HCT116 (cell line): ENCODE data around the gene ZGPAT.

Experiments used
- EZH2 ChIP-seq: fragments of 200-600 bp; sonication (generic); IDR thresholded peaks from 2 replicates; pipeline ENCODE4 v1.6.1; 2017; ENCODE audit warnings: antibody characterized with exemption, mixed run types
- POLR2A ChIP-seq: IDR thresholded peaks from 2 replicates; pipeline ENCODE4 v1.7.0; 2011; ENCODE audit warnings: borderline replicate concordance; ENCODE audit not compliant: insufficient read depth, insufficient read length; ENCODE audit errors: extremely low read depth
- POLR2AphosphoS5 ChIP-seq: IDR thresholded peaks from 2 replicates; pipeline ENCODE4 v1.6.1; 2011; ENCODE audit warnings: mild to moderate bottlenecking, low read depth, low read length, moderate library complexity
- SIN3A ChIP-seq: IDR thresholded peaks from 2 replicates; pipeline ENCODE4 v1.6.1; 2012; ENCODE audit warnings: low read depth
- YY1 ChIP-seq: IDR thresholded peaks from 2 replicates; pipeline ENCODE4 v1.6.1; 2011; ENCODE audit warnings: low read length, low read depth, moderate library complexity, mild to moderate bottlenecking; ENCODE audit not compliant: insufficient replicate concordance; ENCODE audit errors: extremely low read depth
- TF ChIP-seq, protein P1 (sequence below), 3 experiments: fragments of 200-600 bp in 1 of 3; sonication (generic) in 1 of 3; IDR thresholded peaks in 2 of 3; conservative IDR thresholded peaks in 1 of 3; 2 replicates each; pipeline ENCODE4 v1.5.1; 2012 to 2017; ENCODE audit warnings: low read depth in 2 of 3, low read length in 2 of 3, antibody characterized with exemption in 1 of 3, borderline replicate concordance in 1 of 3, control low read depth in 1 of 3, mild to moderate bottlenecking in 1 of 3, mixed read lengths in 1 of 3, mixed run types in 1 of 3, moderate library complexity in 1 of 3; ENCODE audit not compliant: insufficient read depth in 1 of 3
- TF ChIP-seq, protein P2 (sequence below): IDR thresholded peaks from 2 replicates; pipeline ENCODE4 v1.6.1; 2012

- TF ChIP-seq, protein P1, sequence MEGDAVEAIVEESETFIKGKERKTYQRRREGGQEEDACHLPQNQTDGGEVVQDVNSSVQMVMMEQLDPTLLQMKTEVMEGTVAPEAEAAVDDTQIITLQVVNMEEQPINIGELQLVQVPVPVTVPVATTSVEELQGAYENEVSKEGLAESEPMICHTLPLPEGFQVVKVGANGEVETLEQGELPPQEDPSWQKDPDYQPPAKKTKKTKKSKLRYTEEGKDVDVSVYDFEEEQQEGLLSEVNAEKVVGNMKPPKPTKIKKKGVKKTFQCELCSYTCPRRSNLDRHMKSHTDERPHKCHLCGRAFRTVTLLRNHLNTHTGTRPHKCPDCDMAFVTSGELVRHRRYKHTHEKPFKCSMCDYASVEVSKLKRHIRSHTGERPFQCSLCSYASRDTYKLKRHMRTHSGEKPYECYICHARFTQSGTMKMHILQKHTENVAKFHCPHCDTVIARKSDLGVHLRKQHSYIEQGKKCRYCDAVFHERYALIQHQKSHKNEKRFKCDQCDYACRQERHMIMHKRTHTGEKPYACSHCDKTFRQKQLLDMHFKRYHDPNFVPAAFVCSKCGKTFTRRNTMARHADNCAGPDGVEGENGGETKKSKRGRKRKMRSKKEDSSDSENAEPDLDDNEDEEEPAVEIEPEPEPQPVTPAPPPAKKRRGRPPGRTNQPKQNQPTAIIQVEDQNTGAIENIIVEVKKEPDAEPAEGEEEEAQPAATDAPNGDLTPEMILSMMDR (IDR thresholded peaks at IDR 0.05 in 2 of 3, conservative IDR thresholded peaks at IDR 0.05 in 1 of 3; ENCODE audit: borderline replicate concordance in 1 of 3, insufficient read depth in 1 of 3, low read depth in 2 of 3, low read length in 2 of 3): no peak
- TF ChIP-seq EZH2: no peak
- no peak for TF ChIP-seq POLR2AphosphoS5
- no peak for TF ChIP-seq POLR2A
- no peak for TF ChIP-seq YY1
- TF ChIP-seq, protein P2, sequence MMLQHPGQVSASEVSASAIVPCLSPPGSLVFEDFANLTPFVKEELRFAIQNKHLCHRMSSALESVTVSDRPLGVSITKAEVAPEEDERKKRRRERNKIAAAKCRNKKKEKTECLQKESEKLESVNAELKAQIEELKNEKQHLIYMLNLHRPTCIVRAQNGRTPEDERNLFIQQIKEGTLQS: no peak
- TF ChIP-seq SIN3A: no peak
Measured at GRCh38 chr20:63693083-63693732, 14.6 kb upstream of the ZGPAT start.
